HCT116 (cell line): ENCODE results near the gene C18orf54. TPM values are rescaled to one million over a fixed set of nuclear protein-coding genes. Genes with fewer than 3 reads are reported as not detected.
"Not testable (repeated sequence)": the region's sequence is repeated elsewhere in the genome, so short reads cannot be mapped to it uniquely, and the experiment has no call there.

Experiments used
- ATAC-seq: fragments of 200-7000 bp; cut with Tn5 transposase; 2 replicates; pipeline ENCODE4 v1.9.1; 2020; ENCODE audit warnings: mild to moderate bottlenecking, moderate library complexity
- BruUV-seq: library from RNA; stranded (reverse); fragments of 400-500 nt; replicated peaks from 2 replicates; lab custom pipeline; 2021; lab: Mats Ljungman, UMichigan
- CTCF ChIA-PET: fragments of 300-600 bp; sonication (Branson Sonifier 250); formaldehyde crosslinking; loops from one replicate; lab custom pipeline; 2021; ENCODE audit warnings: antibody characterized with exemption; lab: Charles Lee
- POLR2A ChIA-PET: fragments of 300-600, 350-600 bp; sonication (Branson Sonifier 250); formaldehyde crosslinking; loops from one replicate; lab custom pipeline; 2021; ENCODE audit warnings: antibody characterized with exemption; lab: Charles Lee
- RAD21 ChIA-PET, 2 experiments: fragments of 300-600 bp; sonication (Branson Sonifier 250); formaldehyde crosslinking; loops; one replicate each; lab custom pipeline; 2023; ENCODE audit warnings: low total read pairs in 2 of 2; ENCODE audit not compliant: uncharacterized antibody in 2 of 2, unreplicated experiment in 2 of 2, low non-redundant PET in 1 of 2; lab: Charles Lee
- DNase-seq: peaks from one replicate; pipeline ENCODE4 v3.0.0-alpha.2; 2010; ENCODE audit warnings: low read depth, low spot score
- H2AFZ ChIP-seq: fragments of 200-600 bp; shearing (Covaris generic), sonication (generic); 2 replicates; pipeline ENCODE4 v1.6.1; 2017; ENCODE audit warnings: low read depth, mixed run types, mixed read lengths, antibody characterized with exemption, low read length; ENCODE audit not compliant: poor library complexity, severe bottlenecking
- H3K27ac ChIP-seq: 2 replicates; pipeline ENCODE4 v1.5.1; 2012; ENCODE audit warnings: low read depth, low read length
- H3K27me3 ChIP-seq: fragments of 200-600 bp; sonication (generic); 2 replicates; pipeline ENCODE4 v1.6.1; 2016; ENCODE audit warnings: mixed run types, low read length, mixed read lengths; ENCODE audit not compliant: insufficient read depth
- H3K36me3 ChIP-seq, 2 experiments: fragments of 200-500 bp in 1 of 2; fragments of 200-600 bp in 1 of 2; sonication (Bioruptor generic) in 1 of 2; sonication (generic) in 1 of 2; 2 replicates each; pipeline versions ENCODE4 v1.5.1 to v1.6.1; 2014 to 2016; ENCODE audit warnings: low read length in 2 of 2, inconsistent platforms in 1 of 2, mixed read lengths in 1 of 2, mixed run types in 1 of 2; ENCODE audit not compliant: insufficient read depth in 2 of 2, control insufficient read depth in 1 of 2
- H3K4me1 ChIP-seq, 2 experiments: fragments of 200-600 bp in 1 of 2; sonication (generic) in 1 of 2; 2 replicates each; pipeline versions ENCODE4 v1.5.1 to v1.6.1; 2012 to 2017; ENCODE audit warnings: low read length in 2 of 2, inconsistent platforms in 1 of 2, mild to moderate bottlenecking in 1 of 2, mixed read lengths in 1 of 2, mixed run types in 1 of 2, moderate library complexity in 1 of 2; ENCODE audit not compliant: insufficient read depth in 2 of 2, control insufficient read depth in 1 of 2
- H3K4me2 ChIP-seq: fragments of 200-600 bp; sonication (generic); 2 replicates; pipeline ENCODE4 v1.6.1; 2017; ENCODE audit warnings: mixed run types, low read length, mixed read lengths
- H3K4me3 ChIP-seq, 2 experiments: fragments of 200-600 bp in 1 of 2; sonication (generic) in 1 of 2; replicated peaks in 1 of 2; 2 replicates each; pipeline ENCODE4 v1.5.1; 2011 to 2016; ENCODE audit warnings: low read length in 2 of 2, control low read depth in 1 of 2, low read depth in 1 of 2, mild to moderate bottlenecking in 1 of 2, mixed read lengths in 1 of 2, mixed run types in 1 of 2
- H3K79me2 ChIP-seq: fragments of 200-600 bp; sonication (generic); 2 replicates; pipeline ENCODE4 v1.6.1; 2017; ENCODE audit warnings: mild to moderate bottlenecking, mixed run types, low read length, moderate library complexity, mixed read lengths; ENCODE audit not compliant: insufficient read depth
- H3K9ac ChIP-seq: fragments of 200-600 bp; sonication (generic); 2 replicates; pipeline ENCODE4 v1.6.1; 2016; ENCODE audit warnings: low read length, mixed read lengths
- H3K9me2 ChIP-seq: fragments of 200-600 bp; sonication (generic), shearing (Covaris generic); 2 replicates; pipeline ENCODE4 v1.6.1; 2017; ENCODE audit warnings: mixed run types, mild to moderate bottlenecking, moderate library complexity; ENCODE audit not compliant: insufficient read depth
- H3K9me3 ChIP-seq, 2 experiments: fragments of 200-500 bp in 1 of 2; fragments of 200-600 bp in 1 of 2; sonication (Bioruptor generic) in 1 of 2; sonication (generic) in 1 of 2; 2 replicates each; pipeline ENCODE4 v1.6.1; 2014 to 2017; ENCODE audit warnings: low read length in 2 of 2, mixed read lengths in 2 of 2, inconsistent platforms in 1 of 2, low read depth in 1 of 2, mild to moderate bottlenecking in 1 of 2, mixed run types in 1 of 2, moderate library complexity in 1 of 2; ENCODE audit not compliant: control insufficient read depth in 1 of 2, insufficient read depth in 1 of 2
- H4K20me1 ChIP-seq: fragments of 200-600 bp; sonication (generic), shearing (Covaris generic); 2 replicates; pipeline ENCODE4 v1.6.1; 2017; ENCODE audit warnings: mixed run types, mild to moderate bottlenecking, moderate library complexity; ENCODE audit not compliant: insufficient read depth
- POLR2A ChIP-seq: IDR thresholded peaks from 2 replicates; pipeline ENCODE4 v1.7.0; 2011; ENCODE audit warnings: borderline replicate concordance; ENCODE audit not compliant: insufficient read depth, insufficient read length; ENCODE audit errors: extremely low read depth
- POLR2AphosphoS5 ChIP-seq: IDR thresholded peaks from 2 replicates; pipeline ENCODE4 v1.6.1; 2011; ENCODE audit warnings: mild to moderate bottlenecking, low read depth, low read length, moderate library complexity
- SIN3A ChIP-seq: IDR thresholded peaks from 2 replicates; pipeline ENCODE4 v1.6.1; 2012; ENCODE audit warnings: low read depth
- TCF7L2 ChIP-seq: IDR thresholded peaks from 2 replicates; pipeline ENCODE4 v1.7.0; 2011; ENCODE audit warnings: borderline replicate concordance, inconsistent platforms; ENCODE audit not compliant: insufficient read depth, insufficient read length; ENCODE audit errors: extremely low read depth
- ZBTB33 ChIP-seq: IDR thresholded peaks from 2 replicates; pipeline ENCODE4 v1.6.1; 2011; ENCODE audit warnings: mild to moderate bottlenecking, low read length, moderate library complexity; ENCODE audit not compliant: insufficient replicate concordance; ENCODE audit errors: extremely low read depth
- intact Hi-C: fragments of 100-400 bp; cut with micrococcal nuclease; formaldehyde crosslinking; loops from 2 replicates; pipeline ENCODE4 v1.10.0; 2022
- total RNA-seq: library from RNA; stranded (reverse); gene quantifications from one replicate; pipeline ENCODE4 v1.2.1, GENCODE V29; 2021; ENCODE audit not compliant: unreplicated experiment
- TF ChIP-seq, protein P1 (sequence below): IDR thresholded peaks from 2 replicates; pipeline ENCODE4 v1.6.1; 2012

The C18orf54 gene
- total RNA-seq, 1 experiment from 2014 or later = 10.0 TPM

- TF ChIP-seq ZBTB33 (peak; percentile 5), POLR2A (peak; percentile 37), SIN3A (peak; percentile 84), POLR2AphosphoS5 (peak; percentile 87), TCF7L2 (peak; percentile 41)
- TF ChIP-seq, protein P1, sequence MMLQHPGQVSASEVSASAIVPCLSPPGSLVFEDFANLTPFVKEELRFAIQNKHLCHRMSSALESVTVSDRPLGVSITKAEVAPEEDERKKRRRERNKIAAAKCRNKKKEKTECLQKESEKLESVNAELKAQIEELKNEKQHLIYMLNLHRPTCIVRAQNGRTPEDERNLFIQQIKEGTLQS = no peak
Measured at GRCh38 chr18:54357660-54358494, at the start of gene C18orf54, which contains the start of gene STARD6 (continued).

DNA sequence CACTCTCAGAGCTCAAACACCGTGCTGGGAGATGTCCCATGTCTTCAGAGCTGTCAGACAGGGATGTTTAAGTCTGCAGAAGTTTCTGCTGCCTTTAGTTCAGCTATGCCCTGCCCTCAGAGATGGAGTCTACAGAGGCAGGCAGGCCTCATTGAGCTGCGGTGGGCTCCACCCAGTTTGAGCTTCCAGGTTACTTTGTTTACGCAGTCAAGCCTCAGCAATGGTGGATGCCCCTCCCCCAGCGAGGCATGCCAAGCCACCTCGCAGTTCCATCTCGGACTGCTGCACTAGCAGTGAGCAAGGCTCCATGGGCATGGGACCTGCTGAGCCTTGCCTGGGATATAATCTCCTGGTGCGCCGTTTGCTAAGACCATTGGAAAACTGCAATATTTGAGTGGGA is 48.1 kb upstream of the C18orf54 start:
- H3K79me2 ChIP-seq, DNase-seq, H3K27ac ChIP-seq, CTCF ChIA-PET, H2AFZ ChIP-seq, H3K4me3 ChIP-seq, H3K27me3 ChIP-seq, H3K36me3 ChIP-seq, H3K9me3 ChIP-seq, H3K4me1 ChIP-seq, BruUV-seq, H3K9ac ChIP-seq, H3K9me2 ChIP-seq, intact Hi-C loops, ATAC-seq, H4K20me1 ChIP-seq, POLR2A ChIA-PET, H3K4me2 ChIP-seq, RAD21 ChIA-PET: not testable (repeated sequence)
